Lower leg skin (tissue), 4 donors: Measurements from ENCODE around the gene ADORA1. TPM values are rescaled to one million over a fixed set of nuclear protein-coding genes. Genes with fewer than 3 reads are reported as not detected.
A peak's percentile ranks its signal among the peaks of the same experiment; 100 is the strongest.

Source experiments
- DNase-seq, 2 donors: peaks; one replicate each; pipeline ENCODE4 v3.0.0-alpha.2; 2019; ENCODE audit warnings: low spot score in 2 of 2
- H3K4me3 ChIP-seq: fragments of 200-600 bp; sonication (generic); 2 replicates; pipeline ENCODE4 v1.5.1; 2017; ENCODE audit warnings: mild to moderate bottlenecking, low read depth; ENCODE audit not compliant: poor library complexity, severe bottlenecking
- CTCF ChIP-seq, 3 donors: fragments of 450-650 bp; IDR thresholded peaks; one replicate each; pipeline ENCODE4 v1.5.1; 2016; ENCODE audit warnings: antibody characterized with exemption in 3 of 3, mild to moderate bottlenecking in 3 of 3, moderate library complexity in 2 of 3
- POLR2A ChIP-seq, 2 donors: fragments of 450-650 bp; IDR thresholded peaks; one replicate each; pipeline ENCODE4 v1.6.1; 2016 to 2017; ENCODE audit warnings: antibody characterized with exemption in 2 of 2, mild to moderate bottlenecking in 1 of 2, moderate library complexity in 1 of 2
- WGBS, 2 donors: methylation state at CpG; one replicate each; pipeline ENCODE4 v1.1.5; 2018; 5-methylcytosine and 5-hydroxymethylcytosine counted together
- intact Hi-C: fragments of 100-400 bp; cut with DNase I; formaldehyde crosslinking; loops from one replicate; pipeline ENCODE4 v1.15.0; 2023; ENCODE audit warnings: low total_unique reads
- total RNA-seq, 4 donors: library from RNA; depleted of rRNA; stranded (reverse); fragments of >200 nt; gene quantifications; one replicate each; pipeline ENCODE4 v1.1.0, GENCODE V29; 2016

The ADORA1 gene
- total RNA-seq, 4 donors from 2014 or later = 1.8 to 7.7 (median 5.3) TPM

- no peak for DNase-seq
- TF ChIP-seq POLR2A (IDR thresholded peaks at IDR 0.05) (no peak), CTCF (IDR thresholded peaks at IDR 0.05) (no peak)
- H3K4me3 ChIP-seq = no peak overlapping the region
- intact Hi-C loops = no loop called here
Observed at GRCh38 chr1:203210350-203210749, 82.8 kb downstream of the ADORA1 start.

GRCh38 chr1:203210988-203211387, 83.5 kb downstream of the ADORA1 start:
- intact Hi-C loops = no loop called here
- TF ChIP-seq POLR2A (IDR thresholded peaks at IDR 0.05) (no peak), CTCF (IDR thresholded peaks at IDR 0.05) (no peak)
- no peak for DNase-seq
- H3K4me3 ChIP-seq = no peak overlapping the region

GRCh38 chr1:203211812-203212211, 84.3 kb downstream of the ADORA1 start:
- 86 to 92% methylated on average over 3 of the region's 3 CpGs for WGBS, 2 donors
- H3K4me3 ChIP-seq = no peak overlapping the region
- intact Hi-C loops = no loop called here
- DNase-seq = no peak
- TF ChIP-seq CTCF (IDR thresholded peaks at IDR 0.05) = no peak

GRCh38 chr1:203213126-203213525, 85.6 kb downstream of the ADORA1 start:
- WGBS, 2 donors = 80 to 90% methylated on average over 6 of the region's 6 CpGs
- intact Hi-C loops = no loop called here
- no peak for TF ChIP-seq CTCF (IDR thresholded peaks at IDR 0.05)
- no peak for TF ChIP-seq POLR2A (IDR thresholded peaks at IDR 0.05)
- peak in 1 of 2 donors; percentile 82 for DNase-seq
- no peak overlapping the region for H3K4me3 ChIP-seq

- TF ChIP-seq POLR2A (IDR thresholded peaks at IDR 0.05) (no peak), CTCF (IDR thresholded peaks at IDR 0.05) (no peak)
- intact Hi-C loops = loop anchor here (5.0 kb wide), 1 partner anchor 178 kb away; no protein-coding TSS in a partner anchor
- no peak overlapping the region for H3K4me3 ChIP-seq
- peak in 1 of 2 donors; percentile 78 for DNase-seq
- 83% methylated on average over 7 of the region's 7 CpGs for WGBS, 2 donors
Observed at GRCh38 chr1:203214871-203215270, 87.3 kb downstream of the ADORA1 start.

GRCh38 chr1:203215573-203215972, 88.0 kb downstream of the ADORA1 start:
- 64 to 70% methylated on average over 9 of the region's 9 CpGs for WGBS, 2 donors
- DNase-seq = peak in 1 of 2 donors; percentile 31
- no peak overlapping the region for H3K4me3 ChIP-seq
- intact Hi-C loops = loop anchor here (5.0 kb wide), 1 partner anchor 178 kb away; no protein-coding TSS in a partner anchor
- TF ChIP-seq POLR2A (IDR thresholded peaks at IDR 0.05) (no peak), CTCF (IDR thresholded peaks at IDR 0.05) (no peak)
